HG02678 (cell line): ENCODE measurements around the gene PIP5K1B.
"Not testable (repeated sequence)": the region's sequence is repeated elsewhere in the genome, so short reads cannot be mapped to it uniquely, and the experiment has no call there.

Experiments used
- ATAC-seq: cut with Tn5 transposase; IDR thresholded peaks from one replicate; pipeline ENCODE4 v1.9.1; 2021; ENCODE audit warnings: mild to moderate bottlenecking, moderate library complexity; ENCODE audit not compliant: unreplicated experiment

PIP5K1B gene

DNA sequence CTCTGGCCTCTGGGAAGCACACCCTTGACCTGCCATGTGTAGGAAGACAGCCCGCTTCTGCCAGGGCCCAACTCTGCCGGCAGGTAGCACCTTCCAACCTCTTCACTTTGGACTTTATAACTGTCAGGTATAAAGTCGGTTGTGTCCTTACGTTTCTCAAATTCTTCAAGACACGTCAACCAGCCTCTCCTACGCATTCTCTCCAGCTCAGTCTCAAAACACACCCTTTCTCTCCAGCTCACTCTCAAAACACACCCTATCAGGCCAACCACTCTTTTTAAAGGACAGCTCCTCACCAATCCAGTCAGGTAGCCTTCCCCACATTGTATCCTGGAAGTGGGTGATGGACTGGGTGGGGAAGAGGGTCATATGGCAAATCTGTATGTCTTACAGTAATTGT lies 344.1 kb downstream of the PIP5K1B start:
- no peak for ATAC-seq

DNA sequence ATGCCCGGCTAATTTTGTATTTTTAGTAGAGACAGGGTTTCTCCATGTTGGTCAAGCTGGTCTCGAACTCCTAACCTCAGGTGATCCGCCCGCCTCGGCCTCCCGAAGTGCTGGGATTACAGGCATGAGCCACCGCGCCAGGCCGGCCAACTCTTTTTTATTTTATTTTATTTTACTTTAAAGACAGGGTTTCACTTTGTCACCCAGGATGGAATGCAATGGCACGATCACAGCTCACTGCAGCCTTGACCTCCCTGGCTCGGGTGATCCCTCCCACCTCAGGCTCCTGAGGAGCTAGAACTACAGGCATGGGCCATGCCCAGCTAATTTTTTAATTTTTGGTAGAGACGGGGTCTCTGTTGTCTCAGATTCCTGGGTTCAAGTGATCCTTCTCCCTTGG lies 345.9 kb downstream of the PIP5K1B start:
- ATAC-seq = not testable (repeated sequence)

DNA sequence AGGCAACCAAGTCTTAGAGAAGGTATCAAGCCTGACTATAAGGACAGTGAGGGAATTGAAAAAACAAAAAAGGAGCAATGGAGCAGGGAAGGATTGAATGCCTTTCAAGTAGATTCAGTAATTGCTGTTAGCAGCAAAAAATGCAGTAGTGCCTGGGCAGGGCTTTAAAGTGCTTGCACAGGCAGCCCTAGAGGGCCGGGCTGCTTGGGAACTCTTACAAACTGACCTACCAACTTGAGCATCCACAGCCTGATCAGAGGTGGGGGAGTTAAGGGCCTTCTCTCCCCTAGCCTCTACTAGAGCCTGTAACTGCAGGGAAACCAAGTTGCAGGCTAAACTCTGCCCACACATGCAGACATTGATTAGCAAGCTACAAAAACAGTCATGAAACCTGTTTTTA lies 349.9 kb downstream of the PIP5K1B start:
- no peak for ATAC-seq

DNA sequence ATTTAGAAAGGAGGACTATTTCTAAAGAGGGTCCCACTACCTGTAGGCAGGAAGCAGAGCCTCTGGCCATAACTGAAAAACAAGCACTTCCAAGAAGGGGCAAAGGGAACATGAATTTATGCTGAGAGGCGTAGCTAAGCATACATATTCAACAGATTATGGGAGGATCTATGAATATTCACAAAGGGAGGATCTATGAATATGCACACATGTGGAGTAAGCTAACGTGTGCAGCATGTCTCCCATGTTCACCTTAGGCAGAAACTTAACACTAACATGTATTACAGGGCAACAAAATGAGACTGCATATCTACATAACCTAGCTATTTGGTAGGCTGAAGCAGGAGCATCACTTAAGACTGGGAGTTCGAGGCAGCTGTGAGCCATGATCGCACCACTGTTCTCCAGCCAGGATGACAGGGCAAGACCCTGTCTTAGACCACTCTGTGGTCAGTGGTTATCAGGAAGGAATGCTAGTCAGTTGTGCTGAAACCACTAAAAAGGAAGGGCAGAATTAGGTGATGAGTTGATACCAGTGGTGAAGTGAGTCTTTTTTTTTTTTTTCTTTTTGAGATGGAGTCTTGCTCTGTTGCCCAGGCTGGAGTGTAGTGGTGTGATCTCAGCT lies 351.3 kb downstream of the PIP5K1B start:
- ATAC-seq = no peak

DNA sequence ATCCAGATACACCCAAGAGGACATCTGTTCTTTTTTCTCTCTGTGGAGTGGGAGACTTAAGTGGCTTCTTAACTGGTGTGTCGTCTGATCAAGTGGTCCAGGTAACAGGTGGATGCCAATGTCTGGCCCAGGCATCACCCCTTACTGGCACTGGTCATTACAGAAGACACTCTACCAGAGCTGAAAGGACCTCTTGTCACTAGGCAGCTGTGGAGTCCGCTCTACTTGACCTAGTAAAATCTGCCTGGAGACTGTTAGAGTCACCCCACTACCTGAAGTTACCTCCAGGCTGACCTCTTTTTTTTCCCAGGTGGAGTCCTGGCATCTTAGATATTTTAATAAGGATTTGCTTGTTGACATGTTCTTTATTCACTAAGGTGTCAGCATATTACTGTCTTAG lies 353.1 kb downstream of the PIP5K1B start:
- no peak for ATAC-seq
